Measurements from ENCODE around the gene EMC8.

EMC8 gene

GRCh38 chr16:85788819-85789218 is 10.5 kb downstream of the EMC8 start:
- no peak overlapping the region for H3K27ac ChIP-seq

GRCh38 chr16:85785927-85786326 is 13.4 kb downstream of the EMC8 start:
- H3K27ac ChIP-seq: no peak overlapping the region
- TF ChIP-seq, protein P1, sequence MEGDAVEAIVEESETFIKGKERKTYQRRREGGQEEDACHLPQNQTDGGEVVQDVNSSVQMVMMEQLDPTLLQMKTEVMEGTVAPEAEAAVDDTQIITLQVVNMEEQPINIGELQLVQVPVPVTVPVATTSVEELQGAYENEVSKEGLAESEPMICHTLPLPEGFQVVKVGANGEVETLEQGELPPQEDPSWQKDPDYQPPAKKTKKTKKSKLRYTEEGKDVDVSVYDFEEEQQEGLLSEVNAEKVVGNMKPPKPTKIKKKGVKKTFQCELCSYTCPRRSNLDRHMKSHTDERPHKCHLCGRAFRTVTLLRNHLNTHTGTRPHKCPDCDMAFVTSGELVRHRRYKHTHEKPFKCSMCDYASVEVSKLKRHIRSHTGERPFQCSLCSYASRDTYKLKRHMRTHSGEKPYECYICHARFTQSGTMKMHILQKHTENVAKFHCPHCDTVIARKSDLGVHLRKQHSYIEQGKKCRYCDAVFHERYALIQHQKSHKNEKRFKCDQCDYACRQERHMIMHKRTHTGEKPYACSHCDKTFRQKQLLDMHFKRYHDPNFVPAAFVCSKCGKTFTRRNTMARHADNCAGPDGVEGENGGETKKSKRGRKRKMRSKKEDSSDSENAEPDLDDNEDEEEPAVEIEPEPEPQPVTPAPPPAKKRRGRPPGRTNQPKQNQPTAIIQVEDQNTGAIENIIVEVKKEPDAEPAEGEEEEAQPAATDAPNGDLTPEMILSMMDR (conservative IDR thresholded peaks at IDR 0.05): no peak

More at GRCh38 chr16:85788819-85789218, 10.5 kb downstream of the EMC8 start:
- TF ChIP-seq, protein P1 (conservative IDR thresholded peaks at IDR 0.05): no peak

DNA sequence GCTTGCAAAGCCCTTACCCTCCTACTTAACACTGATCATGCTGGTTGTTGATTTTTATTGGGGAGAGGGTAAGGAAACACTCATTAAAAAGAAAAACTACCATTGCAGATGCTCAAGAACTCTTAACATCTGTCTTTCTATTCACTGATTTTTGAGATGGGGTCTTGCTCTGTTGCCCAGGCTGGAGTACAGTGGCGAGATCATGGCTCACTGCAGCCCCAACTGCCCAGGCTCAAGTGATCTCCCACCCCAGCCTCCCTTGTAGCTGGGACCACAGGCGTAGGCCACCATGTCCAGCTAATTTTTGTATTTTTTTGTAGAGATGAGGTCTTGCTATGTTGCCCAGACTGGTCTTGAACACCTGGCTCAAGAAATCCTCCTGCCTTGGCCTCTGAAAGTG is 14.5 kb downstream of the EMC8 start:
- TF ChIP-seq, protein P1 (conservative IDR thresholded peaks at IDR 0.05): no peak
- H3K27ac ChIP-seq: no peak overlapping the region

- H3K27ac ChIP-seq: no peak overlapping the region
- TF ChIP-seq, protein P1 (conservative IDR thresholded peaks at IDR 0.05): no peak
Measured at GRCh38 chr16:85783441-85783840, 15.9 kb downstream of the EMC8 start.

GRCh38 chr16:85782451-85782850 is 16.9 kb downstream of the EMC8 start:
- no peak overlapping the region for H3K27ac ChIP-seq
- TF ChIP-seq, protein P1 (conservative IDR thresholded peaks at IDR 0.05): no peak

- TF ChIP-seq, protein P1 (conservative IDR thresholded peaks at IDR 0.05): no peak
- H3K27ac ChIP-seq: no peak overlapping the region
Measured at GRCh38 chr16:85781695-85782370, 17.5 kb downstream of the EMC8 start.

GRCh38 chr16:85781156-85781555 is 18.2 kb downstream of the EMC8 start:
- TF ChIP-seq, protein P1 (conservative IDR thresholded peaks at IDR 0.05): no peak
- no peak overlapping the region for H3K27ac ChIP-seq
